WTC11 (cell line): ENCODE data around the gene TMEM134. TPM values are rescaled to one million over a fixed set of nuclear protein-coding genes. Genes with fewer than 3 reads are reported as not detected.

Source experiments
- ATAC-seq: fragments of 200-7000 bp; cut with Tn5 transposase; 2 replicates; pipeline ENCODE4 v1.10.0; 2021; ENCODE audit warnings: mild to moderate bottlenecking, moderate library complexity
- CTCF ChIA-PET: fragments of 300-600 bp; sonication (Branson Sonifier 250); formaldehyde crosslinking; loops from one replicate; lab custom pipeline; 2021; ENCODE audit warnings: antibody characterized with exemption; lab: Charles Lee
- POLR2A ChIA-PET: fragments of 350-600 bp; sonication (Branson Sonifier 250); formaldehyde crosslinking; loops from one replicate; lab custom pipeline; 2021; ENCODE audit warnings: antibody characterized with exemption; lab: Charles Lee
- DNase-seq: peaks from one replicate; pipeline ENCODE4 v3.0.0; 2021; ENCODE audit warnings: low spot score
- H3K27ac Mint-ChIP-seq: 2 replicates; pipeline ENCODE4 v1.8.0; 2021; ENCODE audit warnings: mixed read lengths
- H3K27me3 Mint-ChIP-seq: 2 replicates; pipeline ENCODE4 v1.8.0; 2021; ENCODE audit warnings: low read depth, mild to moderate bottlenecking, moderate library complexity, mixed read lengths
- H3K36me3 Mint-ChIP-seq: 2 replicates; pipeline ENCODE4 v1.8.0; 2021; ENCODE audit warnings: mixed read lengths
- H3K4me1 Mint-ChIP-seq: 2 replicates; pipeline ENCODE4 v1.8.0; 2022; ENCODE audit warnings: mixed read lengths
- H3K4me3 Mint-ChIP-seq: 2 replicates; pipeline ENCODE4 v1.8.0; 2021; ENCODE audit warnings: mild to moderate bottlenecking, moderate library complexity, mixed read lengths
- H3K9me3 Mint-ChIP-seq: 2 replicates; pipeline ENCODE4 v1.8.0; 2021; ENCODE audit warnings: mixed read lengths
- AR ChIP-seq: fragments of 250-450 bp; sonication (Bioruptor Pico); IDR thresholded peaks from 2 replicates; pipeline ENCODE4 v1.9.0; 2021; ENCODE audit warnings: mild to moderate bottlenecking
- ATF3 ChIP-seq: sonication (generic); formaldehyde crosslinking; conservative IDR thresholded peaks from 2 replicates; pipeline ENCODE4 v1.8.1; 2022; ENCODE audit warnings: mild to moderate bottlenecking, missing genetic modification reagents
- EMX1 ChIP-seq: fragments of 250-450 bp; sonication (Bioruptor Pico); IDR thresholded peaks from 2 replicates; pipeline ENCODE4 v1.8.0; 2021; ENCODE audit warnings: mild to moderate bottlenecking
- ESRRA ChIP-seq: sonication (generic); formaldehyde crosslinking; IDR thresholded peaks from 2 replicates; pipeline ENCODE4 v1.8.1; 2022; ENCODE audit warnings: mild to moderate bottlenecking, missing genetic modification reagents, borderline replicate concordance
- GRHL2 ChIP-seq: fragments of 250-450 bp; sonication (Bioruptor Pico); IDR thresholded peaks from 2 replicates; pipeline ENCODE4 v1.8.0; 2022; ENCODE audit warnings: mild to moderate bottlenecking, moderate library complexity; ENCODE audit not compliant: insufficient replicate concordance, severe bottlenecking
- NR3C1 ChIP-seq: sonication (generic); formaldehyde crosslinking; conservative IDR thresholded peaks from 2 replicates; pipeline ENCODE4 v1.8.1; 2023; ENCODE audit warnings: low read depth, mild to moderate bottlenecking, missing genetic modification reagents
- SP1 ChIP-seq: sonication (generic); formaldehyde crosslinking; conservative IDR thresholded peaks from 2 replicates; pipeline ENCODE4 v1.8.1; 2022; ENCODE audit warnings: missing genetic modification reagents
- STAT6 ChIP-seq: sonication (generic); formaldehyde crosslinking; conservative IDR thresholded peaks from 2 replicates; pipeline ENCODE4 v1.8.1; 2023; ENCODE audit warnings: mild to moderate bottlenecking, low read depth, missing genetic modification reagents, moderate library complexity
- ZNF232 ChIP-seq: sonication (generic); formaldehyde crosslinking; IDR thresholded peaks from 2 replicates; pipeline ENCODE4 v1.8.0; 2022; ENCODE audit warnings: mild to moderate bottlenecking, missing genetic modification reagents
- ZNF281 ChIP-seq: sonication (generic); formaldehyde crosslinking; IDR thresholded peaks from 2 replicates; pipeline ENCODE4 v1.8.0; 2023; ENCODE audit warnings: mild to moderate bottlenecking, missing genetic modification reagents
- ZNF416 ChIP-seq: fragments of 250-450 bp; sonication (Bioruptor Pico); IDR thresholded peaks from 2 replicates; pipeline ENCODE4 v1.9.0; 2021; ENCODE audit warnings: mild to moderate bottlenecking, inconsistent platforms
- ZSCAN18 ChIP-seq: fragments of 250-450 bp; sonication (Bioruptor Pico); IDR thresholded peaks from 2 replicates; pipeline ENCODE4 v2.1.2; 2022; ENCODE audit warnings: mild to moderate bottlenecking, moderate library complexity
- total RNA-seq: library from RNA; stranded (reverse); gene quantifications from 3 replicates; pipeline ENCODE4 v1.2.3, GENCODE V29; 2021

The TMEM134 gene
- total RNA-seq, 1 experiment from 2014 or later = 55.6 TPM

GRCh38 chr11:67500831-67501715 is 32.0 kb upstream of the TMEM134 start (continued):
- TF ChIP-seq ZSCAN18 (CRISPR knock-in tag) (no peak), AR (CRISPR knock-in tag) (no peak), SP1 (CRISPR knock-in tag) (no peak), NR3C1 (CRISPR knock-in tag) (no peak), GRHL2 (CRISPR knock-in tag) (no peak), ZNF416 (no peak)

- POLR2A ChIA-PET = no interaction called here
- Mint-ChIP-seq H3K9me3 (no peaks in the 10 kb centered on the region), H3K4me1 (peaks cover 5% of the 10 kb centered on the region), H3K27me3 (peaks cover 12% of the 10 kb centered on the region), H3K4me3 (no peak overlapping the region), H3K36me3 (no peaks in the 10 kb centered on the region), H3K27ac (no peak overlapping the region)
- CTCF ChIA-PET = no interaction called here
- ATAC-seq (no peak), DNase-seq (no peak)
- no peak for TF ChIP-seq ZNF281 (CRISPR knock-in tag)
- TF ChIP-seq STAT6 = no peak
- no peak for TF ChIP-seq ZNF232 (CRISPR knock-in tag)
- no peak for TF ChIP-seq ATF3 (CRISPR knock-in tag)
- TF ChIP-seq ESRRA (CRISPR knock-in tag) = no peak
- TF ChIP-seq EMX1 (CRISPR knock-in tag) = no peak
Observed at GRCh38 chr11:67500484-67500821, 31.4 kb upstream of the TMEM134 start.
